Stimulated activated CD8-positive, alpha-beta memory T cell treated with anti-CD3 and anti-CD28 coated beads, Interleukin-12 subunit alpha, Interleukin-12 subunit beta, amount 100 ng/mL, for 1 hour (primary cell): Measurements from ENCODE around the gene CCR7.

Experiments
- DNase-seq: peaks from one replicate; pipeline ENCODE4 v3.0.0-alpha.2; 2020; ENCODE audit warnings: low read depth

CCR7 gene

GRCh38 chr17:40562838-40563219, 2.4 kb downstream of the CCR7 start:
- DNase-seq = no peak

GRCh38 chr17:40561871-40562611, 3.2 kb downstream of the CCR7 start:
- DNase-seq = no peak

GRCh38 chr17:40561294-40561870, 3.9 kb downstream of the CCR7 start:
- DNase-seq = no peak

GRCh38 chr17:40560592-40561293, 4.5 kb downstream of the CCR7 start:
- peak; percentile 63 for DNase-seq

- peak; percentile 70 for DNase-seq
Observed at GRCh38 chr17:40559954-40560591, 5.2 kb downstream of the CCR7 start.

- no peak for DNase-seq
Observed at GRCh38 chr17:40559564-40559916, 5.7 kb downstream of the CCR7 start.

GRCh38 chr17:40558890-40559563, 6.2 kb downstream of the CCR7 start:
- DNase-seq = no peak

- DNase-seq = no peak
Observed at GRCh38 chr17:40558300-40558889, 6.9 kb downstream of the CCR7 start.

GRCh38 chr17:40557531-40558299, 7.6 kb downstream of the CCR7 start:
- DNase-seq = no peak

- no peak for DNase-seq
Observed at GRCh38 chr17:40556884-40557414, 8.3 kb downstream of the CCR7 start.

GRCh38 chr17:40556198-40556661, 9.0 kb downstream of the CCR7 start:
- no peak for DNase-seq

- DNase-seq = no peak
Observed at GRCh38 chr17:40555296-40556190, 9.7 kb downstream of the CCR7 start.

GRCh38 chr17:40554646-40555295, 10.5 kb downstream of the CCR7 start:
- no peak for DNase-seq

GRCh38 chr17:40553694-40554534, 11.4 kb downstream of the CCR7 start:
- no peak for DNase-seq

- DNase-seq = no peak
Observed at GRCh38 chr17:40552806-40553693, 12.2 kb downstream of the CCR7 start.

GRCh38 chr17:40551879-40552768, 13.1 kb downstream of the CCR7 start:
- DNase-seq = no peak
